Embryonic facial prominence (tissue), 1 donor: Measurements from ENCODE around the gene DPH3.

Experiments used
- DNase-seq: peaks from one replicate; pipeline ENCODE4 v3.0.0-alpha.2; 2016; ENCODE audit errors: extremely low spot score

DPH3 gene

DNA sequence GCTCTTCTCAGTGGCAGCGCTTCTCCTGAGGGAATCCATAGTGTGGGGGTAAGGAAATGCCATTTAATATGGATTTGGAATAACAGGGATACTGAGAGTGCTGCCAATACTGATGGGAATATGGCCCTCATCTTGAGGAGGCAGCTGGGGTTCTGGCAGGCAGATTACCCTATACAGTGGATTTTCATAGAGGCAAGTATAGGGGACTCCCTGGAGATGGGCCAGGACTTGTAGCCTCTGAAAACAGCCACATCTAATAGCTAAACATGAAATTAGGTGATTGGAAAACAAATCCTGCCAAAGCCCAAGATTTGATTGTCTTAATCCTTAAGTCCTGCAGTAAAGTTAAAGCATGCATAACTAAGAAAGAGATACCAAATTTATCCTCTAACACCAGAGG, 30.9 kb downstream of the DPH3 start:
- no peak for DNase-seq

- no peak for DNase-seq
Observed at GRCh38 chr3:16231983-16232382, 32.8 kb downstream of the DPH3 start.

DNA sequence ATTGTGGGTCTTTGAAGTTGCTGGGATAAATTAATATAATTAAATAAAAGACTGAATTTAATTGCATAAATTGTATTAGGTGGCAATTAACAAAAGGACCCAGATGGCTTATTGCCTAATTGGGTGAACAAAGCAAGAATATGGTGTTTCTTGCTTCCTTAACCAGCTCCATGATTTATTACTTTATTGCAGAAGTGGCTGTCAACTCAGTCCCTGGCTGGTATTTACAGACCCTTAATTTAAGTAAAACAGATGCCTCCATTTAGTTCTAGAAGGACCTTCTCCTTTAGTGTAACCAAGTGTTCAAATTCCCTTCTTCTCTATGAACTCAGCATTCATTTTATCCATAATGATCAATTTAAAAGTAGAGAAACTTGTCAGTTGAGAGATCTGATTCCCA, 35.1 kb downstream of the DPH3 start:
- DNase-seq, result no peak

GRCh38 chr3:16227566-16227965, 37.2 kb downstream of the DPH3 start:
- no peak for DNase-seq

GRCh38 chr3:16224325-16224724, 40.4 kb downstream of the DPH3 start:
- no peak for DNase-seq

GRCh38 chr3:16222547-16222946, 42.2 kb downstream of the DPH3 start:
- no peak for DNase-seq

GRCh38 chr3:16221990-16222389, 42.8 kb downstream of the DPH3 start:
- DNase-seq, result no peak

DNA sequence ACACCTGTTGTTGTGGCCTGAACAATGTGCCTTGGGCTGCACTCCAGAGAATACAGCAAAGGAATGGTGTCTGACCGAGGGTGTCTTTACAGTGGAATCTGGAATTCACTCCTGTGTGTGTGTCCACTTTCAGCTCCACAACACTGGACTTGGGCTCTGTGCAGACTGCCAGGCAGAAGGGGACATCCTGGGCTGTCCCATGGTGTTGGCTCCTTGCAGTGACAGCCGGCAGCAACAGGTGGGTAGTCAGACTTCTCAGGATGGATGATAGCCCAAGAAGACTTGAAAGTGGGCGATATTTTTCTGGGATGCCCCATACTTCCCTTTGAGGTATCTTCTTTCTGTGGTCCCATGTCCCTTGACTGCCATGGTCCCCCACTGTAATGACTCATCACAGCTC, 45.0 kb downstream of the DPH3 start:
- no peak for DNase-seq

DNA sequence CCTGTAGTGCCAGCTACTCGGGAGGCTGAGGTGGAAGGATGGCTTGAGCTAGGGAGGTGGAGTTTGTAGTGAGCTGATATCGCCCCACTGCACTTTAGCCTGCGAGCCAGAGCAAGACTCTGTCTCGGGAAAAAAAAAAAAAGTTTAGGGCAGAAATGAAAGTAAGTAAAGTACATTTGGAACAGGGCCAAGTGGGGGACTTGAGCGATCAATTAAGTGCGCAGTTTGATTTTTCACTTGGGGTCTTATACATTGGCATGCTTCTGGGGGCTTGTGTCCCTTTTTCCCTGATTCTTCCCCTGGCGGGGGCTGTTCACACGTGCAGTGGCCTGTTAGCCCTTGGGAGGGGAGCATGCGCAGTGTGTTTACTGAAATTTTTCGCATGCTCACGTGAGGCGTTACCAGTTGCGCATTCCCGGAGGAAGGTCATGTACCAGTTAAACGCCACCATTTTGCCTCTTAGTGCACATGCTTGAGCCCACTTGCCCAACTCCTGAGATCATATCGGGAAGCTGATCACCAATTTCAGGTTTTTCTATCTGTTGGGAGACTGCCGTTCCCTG, 48.3 kb downstream of the DPH3 start:
- DNase-seq, result no peak

DNA sequence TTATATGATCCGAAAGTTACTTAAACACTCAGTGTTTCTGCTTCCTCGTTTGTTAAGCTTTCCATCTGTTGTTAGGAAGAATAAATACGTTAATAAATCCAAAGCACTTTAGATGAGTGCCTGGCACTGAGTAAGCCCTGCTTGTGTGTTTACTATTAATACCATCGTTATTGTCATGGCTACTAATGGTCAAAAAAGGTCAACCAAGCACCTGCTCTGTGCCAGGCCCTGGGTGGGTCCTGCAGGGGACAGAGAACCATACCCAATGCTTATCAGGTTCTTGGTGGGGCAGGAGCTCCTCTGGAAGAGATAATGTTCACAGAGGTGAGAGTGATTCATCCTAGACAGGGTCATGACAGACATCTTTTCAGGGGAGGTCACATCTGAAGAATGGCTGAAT, 50.4 kb downstream of the DPH3 start:
- DNase-seq, result no peak

GRCh38 chr3:16211176-16211904, 53.4 kb downstream of the DPH3 start:
- no peak for DNase-seq
